Measurements from ENCODE around the gene KIAA1958.

DNA sequence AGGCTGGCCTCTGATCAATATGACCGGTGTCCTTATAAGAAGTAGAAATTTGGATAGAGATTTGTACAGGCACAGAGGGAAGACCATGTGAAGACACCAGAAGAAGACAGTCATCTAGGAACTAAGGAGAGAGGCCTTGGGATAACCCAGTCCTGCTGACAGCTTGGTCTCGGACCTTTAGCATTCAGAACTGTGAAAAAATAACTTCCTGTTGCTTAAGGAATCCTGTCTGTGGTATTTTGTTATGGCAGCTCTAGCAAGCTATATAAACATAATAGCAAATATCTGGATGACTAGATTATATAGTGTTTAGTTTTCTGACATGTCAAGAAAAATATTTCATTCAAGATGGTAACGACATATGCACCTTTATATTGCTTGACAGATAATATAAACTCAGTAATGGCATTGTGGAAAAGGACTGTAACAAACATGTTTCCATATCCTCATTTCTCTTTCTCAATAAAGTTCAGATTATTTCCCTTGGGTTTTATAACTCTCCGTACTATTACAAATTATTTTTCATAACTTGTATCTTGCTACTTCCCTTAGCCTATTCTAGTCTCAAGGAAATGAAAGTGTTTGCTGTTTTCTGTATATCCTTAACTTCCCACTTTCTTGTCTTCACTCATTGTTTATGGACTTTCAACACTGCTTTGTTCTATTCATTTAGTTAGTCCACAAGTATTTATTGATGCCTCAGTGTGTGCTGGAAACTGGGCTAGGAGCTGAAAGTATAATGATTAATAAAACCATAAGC is 62.4 kb downstream of the KIAA1958 start:
- TF ChIP-seq, protein P1, sequence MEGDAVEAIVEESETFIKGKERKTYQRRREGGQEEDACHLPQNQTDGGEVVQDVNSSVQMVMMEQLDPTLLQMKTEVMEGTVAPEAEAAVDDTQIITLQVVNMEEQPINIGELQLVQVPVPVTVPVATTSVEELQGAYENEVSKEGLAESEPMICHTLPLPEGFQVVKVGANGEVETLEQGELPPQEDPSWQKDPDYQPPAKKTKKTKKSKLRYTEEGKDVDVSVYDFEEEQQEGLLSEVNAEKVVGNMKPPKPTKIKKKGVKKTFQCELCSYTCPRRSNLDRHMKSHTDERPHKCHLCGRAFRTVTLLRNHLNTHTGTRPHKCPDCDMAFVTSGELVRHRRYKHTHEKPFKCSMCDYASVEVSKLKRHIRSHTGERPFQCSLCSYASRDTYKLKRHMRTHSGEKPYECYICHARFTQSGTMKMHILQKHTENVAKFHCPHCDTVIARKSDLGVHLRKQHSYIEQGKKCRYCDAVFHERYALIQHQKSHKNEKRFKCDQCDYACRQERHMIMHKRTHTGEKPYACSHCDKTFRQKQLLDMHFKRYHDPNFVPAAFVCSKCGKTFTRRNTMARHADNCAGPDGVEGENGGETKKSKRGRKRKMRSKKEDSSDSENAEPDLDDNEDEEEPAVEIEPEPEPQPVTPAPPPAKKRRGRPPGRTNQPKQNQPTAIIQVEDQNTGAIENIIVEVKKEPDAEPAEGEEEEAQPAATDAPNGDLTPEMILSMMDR (IDR thresholded peaks at IDR 0.05) = no peak
- no peak for TF ChIP-seq EZH2 (IDR thresholded peaks at IDR 0.05; ENCODE audit: borderline replicate concordance, insufficient read depth, low read depth, low read length, poor library complexity, severe bottlenecking)
